ENCODE measurements around the gene THADA. TPM values are rescaled to one million over a fixed set of nuclear protein-coding genes. Genes with fewer than 3 reads are reported as not detected.

The THADA gene
- total and polyA plus RNA-seq, 12 donors = 7.5 to 18.0 (median 15.2) TPM

DNA sequence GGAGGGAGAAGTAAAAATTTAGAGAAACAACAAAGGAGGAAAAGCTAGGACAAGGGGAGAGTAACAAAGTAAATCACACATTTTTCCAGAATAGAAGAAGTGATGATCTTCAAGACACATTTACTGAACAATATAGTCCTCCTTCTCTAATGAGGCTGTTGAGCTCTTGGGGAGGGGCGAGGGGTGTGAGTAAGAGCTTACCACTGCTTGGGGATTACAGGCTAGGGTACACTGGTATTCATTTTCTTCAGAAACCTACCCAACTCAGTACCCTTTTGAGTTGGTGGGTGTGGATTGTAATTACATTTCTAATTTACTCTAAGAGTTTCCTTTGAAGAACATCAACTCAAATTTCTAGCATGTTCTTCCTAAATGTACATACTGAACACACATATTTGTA lies 211.7 kb downstream of the THADA start:
- H3K27me3 ChIP-seq = no peaks in the 10 kb centered on the region
- H3K9me3 ChIP-seq = no peaks in the 10 kb centered on the region
- DNase-seq (no peak), ATAC-seq (no peak)
- WGBS, 2 donors = 94 to 96% methylated on average over 1 of the region's 1 CpG
- peaks cover 0 to 19% (median 12%) of the 10 kb centered on the region in 9 donors for H3K4me1 ChIP-seq
- TF ChIP-seq, protein P1, sequence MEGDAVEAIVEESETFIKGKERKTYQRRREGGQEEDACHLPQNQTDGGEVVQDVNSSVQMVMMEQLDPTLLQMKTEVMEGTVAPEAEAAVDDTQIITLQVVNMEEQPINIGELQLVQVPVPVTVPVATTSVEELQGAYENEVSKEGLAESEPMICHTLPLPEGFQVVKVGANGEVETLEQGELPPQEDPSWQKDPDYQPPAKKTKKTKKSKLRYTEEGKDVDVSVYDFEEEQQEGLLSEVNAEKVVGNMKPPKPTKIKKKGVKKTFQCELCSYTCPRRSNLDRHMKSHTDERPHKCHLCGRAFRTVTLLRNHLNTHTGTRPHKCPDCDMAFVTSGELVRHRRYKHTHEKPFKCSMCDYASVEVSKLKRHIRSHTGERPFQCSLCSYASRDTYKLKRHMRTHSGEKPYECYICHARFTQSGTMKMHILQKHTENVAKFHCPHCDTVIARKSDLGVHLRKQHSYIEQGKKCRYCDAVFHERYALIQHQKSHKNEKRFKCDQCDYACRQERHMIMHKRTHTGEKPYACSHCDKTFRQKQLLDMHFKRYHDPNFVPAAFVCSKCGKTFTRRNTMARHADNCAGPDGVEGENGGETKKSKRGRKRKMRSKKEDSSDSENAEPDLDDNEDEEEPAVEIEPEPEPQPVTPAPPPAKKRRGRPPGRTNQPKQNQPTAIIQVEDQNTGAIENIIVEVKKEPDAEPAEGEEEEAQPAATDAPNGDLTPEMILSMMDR (IDR thresholded peaks at IDR 0.05) = no peak
- no peak overlapping the region for H3K4me3 ChIP-seq
- no peak overlapping the region for H3K27ac ChIP-seq
- H3K36me3 ChIP-seq = no peaks in the 10 kb centered on the region
- intact Hi-C loops (cut with DNase I) = no loop called here

DNA sequence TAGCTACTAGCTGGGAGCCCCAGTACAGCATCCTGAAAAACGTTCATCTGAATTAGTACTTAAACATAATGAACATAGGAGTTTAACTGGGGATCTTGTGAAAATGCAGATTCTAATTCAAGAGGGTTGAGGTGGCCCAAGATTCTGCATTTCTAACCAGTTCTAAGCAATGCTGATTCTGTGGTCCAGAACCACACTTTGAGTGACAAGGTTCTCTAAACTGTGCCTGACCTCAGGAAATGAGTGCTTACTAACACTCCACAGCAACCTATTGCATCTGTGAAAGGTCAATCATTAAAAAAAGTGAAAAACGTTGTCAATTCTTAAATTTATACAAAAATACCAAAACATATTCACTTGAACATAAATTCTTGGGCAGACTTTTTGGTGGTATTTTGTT lies 212.3 kb downstream of the THADA start:
- 74 to 79% methylated on average over 2 of the region's 2 CpGs for WGBS, 2 donors
- no peak for DNase-seq
- Histone ChIP-seq H3K4me1 (peaks cover 0 to 17% (median 12%) of the 10 kb centered on the region in 9 donors), H3K27me3 (no peaks in the 10 kb centered on the region), H3K4me3 (no peak overlapping the region), H3K9me3 (no peaks in the 10 kb centered on the region), H3K36me3 (no peaks in the 10 kb centered on the region), H3K27ac (no peak overlapping the region)
- no peak for ATAC-seq
- TF ChIP-seq, protein P1 (IDR thresholded peaks at IDR 0.05) = no peak
- intact Hi-C loops (cut with DNase I) = no loop called here

DNA sequence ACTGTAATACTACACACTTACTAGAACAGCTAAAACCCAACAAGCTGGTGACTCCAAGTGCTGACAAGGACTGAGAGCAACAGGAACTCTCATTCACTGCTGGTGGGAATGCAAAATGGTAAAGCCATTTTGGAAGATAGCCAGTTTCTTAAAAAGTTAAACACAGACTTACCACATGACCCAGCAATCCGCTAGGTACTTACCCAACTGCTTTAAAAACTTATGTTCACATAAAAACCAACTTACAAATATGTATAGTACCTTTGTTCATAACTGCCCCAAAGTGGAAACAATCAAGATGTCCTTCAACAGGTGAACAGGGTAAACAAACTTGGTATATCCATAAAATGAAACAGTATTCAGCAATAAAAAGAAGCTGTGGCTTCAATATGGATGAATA lies 216.3 kb downstream of the THADA start:
- intact Hi-C loops (cut with DNase I) = no loop called here
- Histone ChIP-seq H3K4me3 (no peak overlapping the region), H3K27me3 (no peaks in the 10 kb centered on the region), H3K9me3 (no peaks in the 10 kb centered on the region), H3K36me3 (no peaks in the 10 kb centered on the region), H3K27ac (no peak overlapping the region), H3K4me1 (peaks cover 0 to 17% (median 12%) of the 10 kb centered on the region in 9 donors)
- DNase-seq (no peak), ATAC-seq (no peak)
- TF ChIP-seq, protein P1 (IDR thresholded peaks at IDR 0.05) = no peak
- 95 to 99% methylated on average over 1 of the region's 1 CpG for WGBS, 2 donors

DNA sequence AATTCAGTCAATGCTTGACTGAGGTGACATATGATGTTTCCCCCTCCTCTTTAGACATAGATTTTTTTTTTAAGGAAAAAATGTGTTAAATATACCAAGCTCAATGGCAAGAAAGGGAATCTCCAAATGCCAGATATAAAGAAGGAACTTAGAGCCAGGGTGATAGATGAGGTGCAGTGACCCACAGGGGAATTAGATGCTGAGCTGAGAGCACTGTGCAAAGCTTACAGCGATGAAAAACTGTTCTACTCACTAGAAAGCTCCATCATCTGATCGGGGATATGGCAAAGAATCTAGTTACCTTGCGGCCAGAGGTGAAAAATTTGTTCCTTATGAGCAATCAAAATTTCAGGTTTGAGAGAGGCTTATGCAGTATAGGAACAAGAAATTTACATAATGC lies 218.5 kb downstream of the THADA start:
- no peak overlapping the region for H3K27ac ChIP-seq
- TF ChIP-seq, protein P1 (IDR thresholded peaks at IDR 0.05) = no peak
- DNase-seq = no peak
- no peaks in the 10 kb centered on the region for H3K9me3 ChIP-seq
- ATAC-seq = no peak
- WGBS, 2 donors = 99% methylated on average over 3 of the region's 3 CpGs
- intact Hi-C loops (cut with DNase I) = no loop called here
- no peaks in the 10 kb centered on the region for H3K36me3 ChIP-seq
- peaks cover 0 to 17% (median 12%) of the 10 kb centered on the region in 9 donors for H3K4me1 ChIP-seq
- no peaks in the 10 kb centered on the region for H3K27me3 ChIP-seq
- H3K4me3 ChIP-seq = no peak overlapping the region

Data from heart right ventricle (tissue), 16 donors.